Measurements from ENCODE around the gene TMPRSS5. TPM values are rescaled to one million over a fixed set of nuclear protein-coding genes. Genes with fewer than 3 reads are reported as not detected.

The TMPRSS5 gene
- total RNA-seq, 2 donors from 2014 or later: 1.0 to 1.2 TPM

DNA sequence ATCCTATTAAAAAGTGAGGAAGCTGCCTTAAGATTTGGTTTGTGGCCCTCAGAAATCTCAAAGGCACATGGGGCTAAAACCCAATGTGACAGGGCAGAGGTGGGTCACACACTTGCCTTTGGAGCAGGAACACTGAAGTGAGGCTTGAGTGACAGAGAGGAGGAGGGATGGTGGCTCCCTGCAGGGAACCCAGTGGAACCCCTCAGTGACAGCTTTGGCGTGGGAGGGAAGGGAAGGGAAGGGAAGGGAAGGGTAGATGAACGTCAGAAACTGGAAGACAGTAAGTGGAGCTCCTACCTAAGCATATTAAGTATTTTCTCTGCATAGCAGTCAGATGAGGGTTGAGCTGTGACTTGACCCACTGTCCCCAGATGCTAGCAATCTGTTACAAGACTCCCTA is 68.5 kb downstream of the TMPRSS5 start:
- no peaks in the 10 kb centered on the region for H3K27me3 ChIP-seq (ENCODE audit: control insufficient read depth, insufficient read depth, low read length, poor library complexity, severe bottlenecking)
- H3K27ac Mint-ChIP-seq: no peak overlapping the region
- no peaks in the 10 kb centered on the region for H3K4me1 ChIP-seq (ENCODE audit: control insufficient read depth, insufficient read depth, low read length)
- whole genome bisulfite sequencing, 2 experiments (ENCODE audit: insufficient coverage in 1 of 2, insufficient read length in 1 of 2): 50% methylated on average over 2 of the region's 2 CpGs; no CpG with 5 or more reads in 1 of the 2 experiments
- H3K27ac ChIP-seq (ENCODE audit: low read depth, low read length): no peak overlapping the region
- peaks cover 6% of the 10 kb centered on the region for H3K9me3 Mint-ChIP-seq
- DNase-seq: peak; percentile 17
- no peak overlapping the region for H3K9ac ChIP-seq (ENCODE audit: extremely low read depth, low read length, poor library complexity, severe bottlenecking)
- no peak overlapping the region for H3K4me3 Mint-ChIP-seq
- H3K36me3 Mint-ChIP-seq (ENCODE audit: low read depth): no peaks in the 10 kb centered on the region
- TF ChIP-seq, protein P1, sequence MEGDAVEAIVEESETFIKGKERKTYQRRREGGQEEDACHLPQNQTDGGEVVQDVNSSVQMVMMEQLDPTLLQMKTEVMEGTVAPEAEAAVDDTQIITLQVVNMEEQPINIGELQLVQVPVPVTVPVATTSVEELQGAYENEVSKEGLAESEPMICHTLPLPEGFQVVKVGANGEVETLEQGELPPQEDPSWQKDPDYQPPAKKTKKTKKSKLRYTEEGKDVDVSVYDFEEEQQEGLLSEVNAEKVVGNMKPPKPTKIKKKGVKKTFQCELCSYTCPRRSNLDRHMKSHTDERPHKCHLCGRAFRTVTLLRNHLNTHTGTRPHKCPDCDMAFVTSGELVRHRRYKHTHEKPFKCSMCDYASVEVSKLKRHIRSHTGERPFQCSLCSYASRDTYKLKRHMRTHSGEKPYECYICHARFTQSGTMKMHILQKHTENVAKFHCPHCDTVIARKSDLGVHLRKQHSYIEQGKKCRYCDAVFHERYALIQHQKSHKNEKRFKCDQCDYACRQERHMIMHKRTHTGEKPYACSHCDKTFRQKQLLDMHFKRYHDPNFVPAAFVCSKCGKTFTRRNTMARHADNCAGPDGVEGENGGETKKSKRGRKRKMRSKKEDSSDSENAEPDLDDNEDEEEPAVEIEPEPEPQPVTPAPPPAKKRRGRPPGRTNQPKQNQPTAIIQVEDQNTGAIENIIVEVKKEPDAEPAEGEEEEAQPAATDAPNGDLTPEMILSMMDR (conservative IDR thresholded peaks at IDR 0.05): no peak
- H3K9me3 ChIP-seq (ENCODE audit: control insufficient read depth, low read length): no peaks in the 10 kb centered on the region
- no peaks in the 10 kb centered on the region for H3K36me3 ChIP-seq (ENCODE audit: control insufficient read depth, insufficient read depth, low read length)
- H3K4me3 ChIP-seq (ENCODE audit: low read length): no peak overlapping the region
- H3K27me3 Mint-ChIP-seq (ENCODE audit: insufficient read depth): peaks cover 2% of the 10 kb centered on the region
- peaks cover 5% of the 10 kb centered on the region for H3K4me1 Mint-ChIP-seq

Other genes with a start within 250 kb of the TMPRSS5 start
- gene DRD2, start 230.9 kb downstream of the TMPRSS5 start, total RNA-seq: 1 to 10 TPM in 1 of 2 donors, under 1 TPM in 1; 0.35 to 2.1 TPM
- 10 to 100 TPM; 24.1 to 26.4 TPM for gene ZW10, start 67.4 kb upstream of the TMPRSS5 start, total RNA-seq
- gene CLDN25, start 73.5 kb upstream of the TMPRSS5 start, total RNA-seq: not detected
- gene USP28, start 169.3 kb upstream of the TMPRSS5 start, total RNA-seq: 10 to 100 TPM; 67.0 to 73.7 TPM
- gene HTR3B, start 198.5 kb upstream of the TMPRSS5 start, total RNA-seq: not detected

Measured in endodermal cell (in vitro differentiated cells).